Stimulated activated naive CD4-positive, alpha-beta T cell treated with Interleukin-2 at 50 U/mL for 16 hours (primary cell): ENCODE data around the gene PPIL6.
A peak's percentile ranks its signal among the peaks of the same experiment; 100 is the strongest.
"Not testable (repeated sequence)": the region's sequence is repeated elsewhere in the genome, so short reads cannot be mapped to it uniquely, and the experiment has no call there.

Experiments used
- DNase-seq: peaks from one replicate; lab custom pipeline; 2025; lab: John Stamatoyannopoulos, UW

The PPIL6 gene

DNA sequence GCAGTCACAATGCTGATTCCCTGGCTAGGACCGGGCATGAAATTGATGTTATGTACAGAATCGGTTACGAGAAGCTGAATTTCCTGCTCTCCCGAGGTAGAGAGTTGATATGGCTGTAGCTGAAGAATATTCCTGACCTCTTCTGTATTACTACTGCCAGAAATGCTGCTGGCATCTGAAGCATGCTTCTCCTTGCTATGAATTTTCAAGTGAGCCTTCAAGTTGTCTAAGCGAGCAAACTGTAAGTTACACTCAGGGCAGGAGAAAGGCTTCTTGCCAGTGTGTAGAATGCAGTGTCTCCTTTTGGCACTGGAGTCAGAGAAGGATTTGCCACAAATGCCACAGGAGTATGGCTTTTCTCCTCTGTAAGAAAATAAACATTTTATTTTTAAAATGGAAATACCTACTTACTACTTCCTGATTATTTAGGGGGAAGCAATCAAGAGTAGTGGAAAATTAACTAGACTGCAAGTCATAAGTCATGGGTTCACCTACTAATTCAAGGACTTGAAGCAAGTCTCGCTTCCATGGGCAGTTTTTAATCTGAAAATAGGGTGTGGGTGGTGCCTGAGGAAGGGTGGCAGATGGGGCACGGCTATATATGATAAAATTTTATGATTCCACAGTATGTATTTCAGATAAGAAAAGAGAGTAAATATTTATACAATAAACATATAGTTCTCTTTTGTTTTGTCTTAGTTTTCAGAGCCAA is 25.9 kb upstream of the PPIL6 start:
- DNase-seq: no peak

DNA sequence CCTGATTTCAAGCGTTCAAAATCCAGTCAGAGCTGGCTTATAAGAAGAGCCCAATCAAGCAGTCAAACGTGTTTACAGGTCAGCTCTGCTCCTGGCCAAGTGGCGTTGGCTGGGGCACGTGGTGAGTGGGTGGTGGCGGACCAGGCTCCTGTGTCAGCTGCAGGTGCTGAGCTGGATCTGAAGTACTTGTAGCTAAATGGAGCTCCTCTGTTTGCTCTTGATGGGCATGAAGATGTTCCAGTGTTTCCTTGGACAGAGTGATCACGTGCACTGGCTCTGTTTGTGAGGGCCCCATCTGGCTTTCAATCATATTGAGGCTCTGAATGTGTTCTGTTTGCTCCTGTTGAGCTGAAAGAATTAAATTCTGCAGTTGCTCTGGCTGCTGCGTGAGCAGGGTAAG is 25.3 kb upstream of the PPIL6 start:
- DNase-seq: no peak

DNA sequence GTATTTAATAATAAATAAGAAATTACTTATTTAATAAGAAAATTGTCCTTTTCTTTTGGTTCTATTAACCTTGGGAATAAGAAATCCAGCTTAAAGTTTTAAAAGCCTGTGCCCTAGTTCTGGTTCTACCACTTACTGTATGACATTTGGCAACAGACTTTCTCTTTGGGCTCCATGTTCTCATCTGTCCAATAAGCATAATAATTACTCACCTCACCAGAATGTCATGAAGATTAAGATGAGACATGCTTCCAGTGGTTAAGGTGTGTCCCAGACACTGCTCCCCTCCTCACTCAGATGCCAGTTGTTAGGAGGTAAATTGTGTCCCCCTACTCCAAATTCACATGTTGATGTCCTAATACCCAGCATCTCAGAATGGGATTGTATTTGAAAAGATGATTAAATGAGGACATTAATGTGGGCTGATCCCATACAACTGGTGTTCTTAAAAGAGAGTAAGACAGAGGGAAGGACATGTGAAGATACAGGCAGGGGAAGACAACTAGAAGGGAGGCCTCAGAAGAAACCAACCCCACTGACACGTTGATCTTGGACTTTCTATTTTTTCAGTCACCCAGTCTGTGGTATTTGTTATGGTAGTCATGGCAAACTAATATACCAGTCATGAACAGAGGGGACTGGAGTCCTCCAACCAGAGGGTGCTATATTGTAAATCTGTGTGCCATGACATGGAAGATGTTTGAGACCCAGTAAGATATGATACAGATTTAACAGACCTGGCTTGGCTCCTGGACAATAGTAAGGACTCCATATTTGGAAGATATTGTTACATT is 21.5 kb upstream of the PPIL6 start:
- DNase-seq: no peak

DNA sequence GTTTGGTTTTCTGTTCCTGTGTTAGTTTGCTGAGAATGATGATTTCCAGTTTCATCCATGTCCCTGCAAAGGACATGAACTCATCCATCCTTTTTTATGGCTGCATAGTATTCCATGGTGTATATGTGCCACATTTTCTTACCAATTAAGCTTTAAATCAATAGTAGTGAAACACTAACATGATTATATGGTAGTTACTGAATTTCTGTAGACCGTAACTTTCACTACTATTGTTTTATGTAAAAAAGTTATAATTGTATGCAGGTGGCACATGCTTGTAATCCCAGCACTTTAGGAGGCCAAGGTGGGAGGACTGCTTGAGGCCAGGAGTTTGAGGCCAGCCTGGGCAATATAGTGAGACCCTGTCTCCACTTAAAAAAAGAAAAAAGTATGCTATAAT is 20.8 kb upstream of the PPIL6 start:
- not testable (repeated sequence) for DNase-seq

DNA sequence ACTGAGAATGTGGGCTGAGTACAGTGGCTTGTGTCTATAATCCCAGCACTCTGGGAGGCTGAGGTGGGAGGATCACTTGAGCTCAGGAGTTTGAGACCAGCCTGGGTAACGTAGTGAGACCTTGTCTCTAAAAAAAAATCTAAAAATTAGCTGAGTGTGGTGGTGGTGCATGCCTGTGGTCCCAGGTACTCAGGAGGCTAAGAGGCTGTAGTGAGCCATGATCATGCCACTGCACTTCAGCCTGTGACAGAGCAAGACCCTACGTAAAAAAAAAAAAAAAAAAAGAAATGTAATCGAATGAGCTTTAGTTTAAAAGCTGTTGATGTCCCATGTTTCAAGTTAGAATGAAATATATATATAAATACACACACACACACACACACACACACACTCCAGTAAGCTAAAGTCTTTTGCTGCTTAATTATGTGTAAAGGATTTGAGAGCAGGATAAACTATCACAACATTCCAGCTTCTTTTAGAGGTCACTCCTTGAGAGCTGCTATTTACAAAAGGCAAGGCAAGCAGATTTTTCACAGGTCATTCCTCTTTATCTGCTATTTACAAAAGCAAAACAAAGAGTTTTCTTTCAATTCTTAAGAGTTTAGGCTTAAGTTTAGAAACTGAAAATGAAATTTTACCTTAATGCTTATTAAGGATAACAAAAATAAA is 19.9 kb upstream of the PPIL6 start:
- DNase-seq: no peak

DNA sequence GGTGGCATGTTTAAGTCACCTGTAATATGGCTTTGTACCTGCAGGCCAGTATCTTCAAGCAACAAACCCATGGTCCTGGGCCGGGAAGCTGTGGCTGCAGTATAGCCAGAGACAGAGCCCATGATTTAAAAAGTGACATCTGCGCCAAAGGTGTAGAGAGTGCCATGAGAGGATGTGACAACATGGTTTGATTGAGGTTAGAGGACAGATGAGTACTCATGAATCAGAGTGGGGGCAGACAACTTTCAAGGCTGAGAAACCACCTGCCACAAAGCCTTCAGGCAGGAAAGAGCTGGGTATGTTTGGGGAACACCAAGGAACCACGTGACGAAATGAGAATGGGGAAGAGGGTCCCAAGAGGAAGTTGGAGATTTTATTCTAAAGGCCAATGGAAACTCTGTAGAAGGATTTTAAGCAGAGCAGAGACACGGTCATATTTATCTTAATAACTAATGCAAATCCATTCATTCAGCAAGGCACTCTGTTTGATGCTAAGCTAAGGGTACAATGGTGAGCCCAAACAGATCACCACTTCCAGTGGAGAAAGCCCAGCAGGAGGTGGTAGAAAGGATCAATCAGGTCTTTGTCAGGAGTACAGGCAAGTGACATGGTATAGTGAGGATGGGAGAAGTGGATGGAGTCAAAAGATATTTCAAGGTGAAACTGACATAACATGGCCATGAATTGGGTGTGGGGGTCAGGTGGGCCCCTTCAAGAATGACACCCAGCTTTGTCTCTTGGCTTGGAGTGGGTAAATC is 18.5 kb upstream of the PPIL6 start:
- peak; percentile 36 for DNase-seq

DNA sequence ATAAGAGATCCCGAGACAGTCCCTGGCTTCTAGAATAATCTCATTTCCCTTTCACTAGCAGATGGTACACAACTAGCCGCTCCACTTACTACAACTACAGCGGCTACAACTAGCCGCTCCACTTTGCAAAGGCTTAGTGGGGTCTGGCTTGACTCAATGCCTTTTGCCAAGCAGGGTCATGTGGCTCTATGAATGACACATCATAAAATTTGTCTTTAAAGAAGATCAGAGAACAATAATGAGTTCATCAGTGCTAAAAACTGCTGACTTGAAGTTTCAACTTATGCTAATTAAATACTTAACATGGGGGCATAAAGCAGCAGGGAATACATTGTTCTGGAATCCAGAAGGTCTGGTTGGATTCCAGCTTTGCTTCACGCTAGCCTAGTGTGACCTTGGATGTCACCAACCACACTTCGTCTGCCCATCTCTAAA is 17.2 kb upstream of the PPIL6 start:
- no peak for DNase-seq

DNA sequence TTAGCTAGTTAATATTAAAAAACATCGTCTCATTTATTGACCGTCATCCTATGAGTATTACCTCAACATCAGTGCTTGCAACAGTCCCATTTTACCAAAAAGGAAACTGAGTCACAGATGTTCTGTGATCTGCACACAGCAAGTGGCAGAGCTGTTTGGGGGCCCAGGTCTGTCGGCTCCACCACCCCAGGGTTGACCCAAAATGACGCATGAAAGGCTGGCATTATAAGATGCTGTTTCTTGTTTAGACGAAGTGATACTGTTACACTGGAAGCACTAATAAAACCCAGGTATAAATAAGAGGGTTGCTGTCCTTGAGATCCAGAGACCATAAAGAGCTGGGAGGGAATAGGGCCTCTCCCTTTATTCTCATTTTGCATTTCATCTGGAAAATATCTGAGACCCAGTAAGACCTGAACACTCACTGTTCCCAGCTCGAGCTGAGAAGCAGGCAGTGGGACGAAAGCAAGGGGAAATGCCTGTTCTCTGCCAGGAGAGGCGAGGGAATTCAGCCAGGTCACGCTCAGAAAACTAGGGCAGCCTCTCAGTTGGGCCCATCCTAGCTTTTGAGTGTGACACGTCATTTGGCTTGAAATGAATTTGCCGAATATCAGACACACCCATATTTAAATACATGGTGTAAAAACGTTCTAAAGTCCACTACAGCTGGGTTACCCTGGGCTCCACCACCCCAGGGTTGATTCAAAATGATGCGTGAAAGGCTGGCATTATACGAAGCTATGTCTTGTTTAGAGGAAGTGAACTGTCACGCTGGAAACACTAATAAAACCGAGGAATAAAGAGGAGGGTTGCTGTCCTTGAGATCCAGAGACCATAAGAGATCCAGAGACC is 16.5 kb upstream of the PPIL6 start:
- DNase-seq: no peak

DNA sequence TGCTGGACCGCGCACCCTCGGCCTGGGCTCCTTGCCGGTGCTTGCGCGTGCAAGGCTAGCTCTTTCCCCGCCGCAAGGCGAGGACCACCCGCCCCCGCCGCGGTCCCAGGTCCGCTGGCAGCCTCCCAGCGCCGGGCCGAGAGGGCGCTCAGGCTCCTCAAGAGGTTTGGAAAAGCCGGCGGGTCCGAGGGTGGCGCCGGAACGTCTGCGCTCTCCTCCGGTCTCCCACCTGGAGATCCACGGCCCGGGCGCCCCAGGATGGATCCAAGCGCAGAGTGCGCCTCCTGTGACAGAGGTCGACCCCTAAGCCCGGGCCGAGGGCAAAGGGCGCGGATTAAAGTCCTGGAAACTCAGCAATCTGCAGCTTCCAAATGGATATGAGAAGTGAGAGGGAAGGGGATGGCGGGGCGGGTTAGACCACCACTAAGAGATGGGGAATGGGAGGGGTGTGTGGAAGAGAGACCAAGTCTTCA is 15.7 kb upstream of the PPIL6 start:
- DNase-seq: no peak

DNA sequence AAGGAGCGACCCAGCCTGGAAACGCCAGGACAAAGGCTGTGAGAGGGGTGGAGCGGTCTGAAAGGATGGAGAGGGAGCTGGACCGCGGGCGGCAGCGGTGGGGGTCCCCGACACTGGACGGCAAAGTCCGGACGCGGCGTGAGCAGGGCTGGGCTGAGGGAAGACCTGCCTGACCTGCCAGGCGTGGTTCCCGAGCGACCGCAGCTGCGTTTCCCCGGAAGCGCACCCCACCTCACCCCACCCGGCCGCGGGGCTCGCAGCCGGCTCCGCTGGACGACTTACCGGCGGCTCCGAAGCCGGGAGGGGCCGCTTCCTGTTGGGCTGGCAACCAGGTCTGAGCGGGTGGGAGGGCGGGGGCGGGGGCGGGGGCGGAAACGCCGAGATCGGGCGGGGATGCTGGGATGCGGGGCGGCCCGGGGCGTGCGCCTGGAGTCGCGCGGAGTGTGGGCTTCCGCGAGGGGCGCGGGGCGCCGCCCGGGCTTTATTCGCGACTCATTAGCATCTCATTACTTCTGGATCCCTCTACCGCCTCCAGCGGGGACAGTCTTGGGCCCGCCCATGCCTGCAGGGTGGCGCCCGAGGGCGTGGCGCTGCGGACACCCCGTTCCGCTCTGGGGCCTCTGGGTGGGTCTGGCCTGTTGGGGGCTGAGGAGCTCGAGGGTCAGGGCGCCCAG is 15.1 kb upstream of the PPIL6 start, which contains the start of gene MICAL1:
Gene MICAL1 (minus strand): TSS at position 336 of the 674 bp plus-strand sequence. CDS start 1,576 bp downstream, outside the sequence.
- peak; percentile 70 for DNase-seq

DNA sequence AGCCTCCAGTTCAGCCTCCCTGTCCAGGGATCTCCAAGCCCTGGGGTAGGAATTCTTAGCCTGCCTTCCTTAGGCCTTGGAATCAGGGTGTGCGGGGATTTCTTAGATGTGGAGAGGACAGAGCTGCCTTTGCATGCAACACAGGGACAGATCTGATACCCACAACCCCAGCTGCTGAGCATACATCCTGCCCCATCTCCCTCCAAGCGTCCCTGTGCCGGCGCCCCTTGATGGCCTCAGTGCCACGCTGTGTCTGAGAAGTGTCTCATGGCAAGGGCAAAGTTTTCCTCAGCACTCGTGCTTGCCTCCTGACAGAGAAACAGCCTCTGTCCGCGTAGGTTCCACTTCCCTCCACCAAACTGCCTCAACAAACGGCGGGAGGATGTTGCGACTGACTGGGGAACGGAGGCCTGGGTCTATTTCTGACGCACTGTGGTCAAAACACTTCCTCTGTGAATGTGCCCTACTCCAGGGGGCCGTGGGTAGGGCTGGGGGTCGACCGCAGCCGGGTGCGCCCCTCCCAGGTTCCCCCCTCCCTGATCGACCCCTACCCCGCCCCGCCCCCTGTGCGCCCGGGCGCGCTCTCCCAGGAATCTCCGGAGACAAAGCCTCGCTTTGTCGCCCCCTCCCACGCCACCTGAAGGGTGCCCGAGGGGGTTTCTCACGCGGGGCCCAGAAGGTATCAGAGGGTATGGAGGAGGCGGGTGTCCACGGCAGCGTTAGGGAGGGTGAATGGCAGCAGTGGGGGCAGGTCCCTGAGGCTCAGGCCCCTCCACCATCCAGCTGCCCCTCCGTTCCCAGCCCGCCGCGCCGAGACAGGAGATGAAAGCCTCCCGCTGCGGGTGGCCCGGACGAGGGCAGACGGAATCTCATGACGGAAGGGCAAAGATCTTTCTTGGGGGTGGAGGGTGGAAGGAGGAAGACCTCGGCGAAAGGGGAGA is 14.3 kb upstream of the PPIL6 start:
- peak; percentile 74 for DNase-seq

DNA sequence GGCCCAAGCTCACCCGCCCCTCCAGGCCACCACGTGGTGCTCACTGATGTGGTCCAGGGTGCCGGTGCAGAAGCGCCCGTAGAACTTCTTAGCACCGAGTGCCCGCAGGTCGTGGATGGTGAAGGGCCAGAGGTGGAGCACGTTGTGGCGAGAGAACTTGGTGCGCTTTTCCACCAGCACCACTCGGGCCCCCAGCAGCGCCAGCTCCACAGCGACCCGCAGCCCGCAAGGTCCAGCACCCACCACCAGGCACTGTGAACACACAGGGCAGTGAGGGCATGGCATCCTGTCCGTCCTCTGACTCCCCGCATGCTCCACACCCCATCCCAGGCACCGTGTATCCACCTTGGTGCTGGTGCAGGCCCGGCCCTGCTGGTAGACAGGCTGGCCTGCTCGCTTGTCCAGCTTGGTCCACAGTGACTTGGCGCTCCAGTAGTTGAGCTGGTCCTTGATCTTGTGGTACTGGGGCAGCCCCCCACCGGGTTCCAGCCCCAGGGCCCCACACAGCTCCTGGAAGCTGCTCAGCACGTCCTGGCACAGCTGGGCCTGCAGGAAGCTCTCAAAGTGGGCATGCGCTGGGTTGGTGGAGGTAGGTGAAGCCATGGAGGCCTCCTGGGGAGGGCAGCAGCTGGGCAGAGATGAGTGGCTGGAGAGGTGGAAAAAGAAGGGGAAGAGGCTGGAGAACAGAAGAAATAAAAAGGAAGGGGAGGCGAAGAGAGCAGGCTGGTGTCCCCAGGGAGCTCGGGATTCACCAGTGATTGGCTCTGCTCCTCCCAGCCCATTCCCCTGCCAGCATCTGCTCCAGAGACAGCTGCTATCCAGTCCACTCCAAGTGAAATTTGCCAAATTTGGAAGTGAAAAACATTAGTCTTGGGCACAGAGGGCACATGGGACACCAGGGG is 13.4 kb upstream of the PPIL6 start:
- DNase-seq: no peak

DNA sequence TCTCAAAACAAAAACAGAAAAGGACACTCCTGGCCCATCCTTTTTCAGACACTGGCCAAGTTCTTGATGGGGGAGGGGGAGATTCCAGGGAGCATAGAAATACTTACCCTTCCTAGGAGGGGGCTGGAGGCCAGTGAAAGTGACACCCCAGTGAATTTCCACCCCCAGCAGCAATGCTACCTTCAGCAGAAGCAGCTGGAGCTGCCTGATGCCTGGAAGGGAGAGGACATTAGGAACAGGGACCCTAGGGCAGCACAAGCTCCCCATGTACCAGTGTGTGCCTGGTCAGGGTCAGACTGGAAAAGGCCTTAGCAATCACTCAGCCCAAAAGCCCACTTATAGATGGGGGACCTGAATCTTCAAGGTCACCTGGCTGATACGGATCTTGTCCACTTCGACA is 12.7 kb upstream of the PPIL6 start:
- DNase-seq: no peak

DNA sequence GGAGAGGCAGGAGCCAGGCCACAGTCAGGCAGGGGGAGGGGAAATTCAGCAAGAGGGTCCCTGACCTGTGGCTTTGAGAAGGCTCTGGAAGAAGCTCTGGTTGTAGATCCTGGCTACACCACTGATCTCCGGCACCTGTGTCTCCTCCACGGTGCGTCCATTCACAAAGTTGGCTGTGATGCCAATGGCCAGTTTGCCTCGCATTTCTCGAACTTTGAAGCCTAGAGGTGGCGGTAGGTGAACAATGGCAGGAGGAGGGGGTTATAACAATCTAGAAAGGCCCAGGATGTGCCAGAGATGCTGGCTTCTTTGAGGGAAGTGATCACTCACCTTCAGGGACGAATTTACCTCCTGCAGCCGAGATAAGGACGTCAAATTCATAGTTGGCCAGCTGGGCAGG is 11.8 kb upstream of the PPIL6 start:
- DNase-seq: no peak

DNA sequence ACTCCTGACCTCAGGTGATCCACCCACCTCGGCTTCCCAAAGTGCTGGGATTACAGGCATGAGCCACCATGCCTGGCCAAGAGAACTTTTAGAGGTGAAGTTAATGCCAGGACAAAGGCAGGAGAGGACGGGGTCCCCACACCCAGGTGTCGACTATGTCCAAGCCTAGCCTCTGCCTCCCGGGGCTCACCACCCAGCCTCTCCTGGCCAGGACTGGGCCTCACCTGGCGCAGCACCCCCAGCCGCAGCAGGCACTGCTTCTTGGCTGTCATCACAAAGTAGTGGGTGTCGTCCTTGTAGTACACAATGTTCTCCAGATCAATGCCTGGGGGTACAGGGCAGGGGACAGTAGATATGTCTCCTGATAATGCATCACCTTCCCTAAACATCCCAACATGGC is 10.9 kb upstream of the PPIL6 start:
- no peak for DNase-seq

DNA sequence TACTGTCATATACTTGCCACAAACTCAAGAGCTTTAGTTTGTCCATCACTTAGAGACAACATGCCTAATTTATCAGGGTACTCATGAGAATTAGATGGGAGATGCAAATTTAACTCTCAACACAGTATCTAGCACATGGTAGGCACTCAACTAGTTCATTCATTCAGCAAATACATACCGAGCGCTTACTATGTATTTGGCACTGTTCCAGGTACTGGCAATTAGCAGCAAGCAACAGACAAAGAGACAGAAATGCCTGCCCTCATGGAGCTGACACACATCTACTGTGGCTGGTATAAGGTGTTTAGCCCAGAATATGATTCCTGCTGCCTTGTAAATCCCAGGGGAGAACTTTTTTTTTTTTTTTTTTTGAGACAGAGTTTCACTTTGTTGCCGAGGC is 10.4 kb upstream of the PPIL6 start:
- DNase-seq: no peak

DNA sequence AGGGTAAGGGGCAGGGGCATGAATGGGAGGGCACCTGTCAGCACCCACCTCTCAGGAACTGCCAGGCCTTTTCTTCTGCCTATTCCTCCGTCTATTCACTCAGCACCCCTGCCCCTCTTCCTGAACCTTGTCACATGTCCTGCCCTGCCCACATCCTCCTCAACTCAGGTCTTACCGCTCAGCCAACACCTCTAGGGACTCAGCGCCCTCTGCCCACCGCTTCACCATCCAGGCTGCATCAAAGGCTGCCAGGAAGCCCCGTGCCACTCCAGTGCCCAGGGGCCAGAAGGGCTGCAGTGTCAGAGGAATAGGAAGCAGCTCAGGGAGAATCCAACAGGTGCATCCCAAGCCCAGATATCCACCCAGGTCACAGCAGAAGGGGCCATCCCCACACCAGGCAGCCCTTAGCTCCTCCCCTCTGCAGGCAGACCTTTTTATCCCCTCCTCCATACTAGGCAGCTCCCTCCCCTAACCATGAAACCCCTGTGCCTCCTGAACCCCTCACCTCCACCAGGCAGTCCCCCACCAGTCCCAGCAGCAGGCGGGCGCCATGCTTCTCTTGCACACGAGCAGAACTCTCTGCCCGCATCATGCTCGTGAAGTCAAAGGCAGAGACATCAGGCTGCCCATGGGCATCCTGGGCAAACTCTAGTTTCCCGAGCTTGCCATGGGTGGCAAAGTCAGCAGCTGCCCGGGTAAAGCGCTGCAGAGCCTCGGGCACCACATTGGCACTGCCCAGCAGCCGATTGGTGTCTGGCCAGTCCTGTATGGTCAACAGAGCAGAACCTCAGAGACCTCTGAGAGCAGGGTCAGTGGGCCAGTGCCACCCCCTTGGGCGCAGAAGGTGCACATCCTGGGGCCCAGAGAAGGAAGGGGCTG is 9.6 kb upstream of the PPIL6 start:
- no peak for DNase-seq
